Testis (tissue), 2 donors: ENCODE data around the gene UGT1A8.

ENCODE experiments used
- POLR2A ChIP-seq: fragments of 450-650 bp; IDR thresholded peaks from one replicate; pipeline ENCODE4 v1.6.1; 2017; ENCODE audit warnings: antibody characterized with exemption, mild to moderate bottlenecking, moderate library complexity
- TF ChIP-seq, protein P1 (sequence below), 3 experiments: fragments of 450-650 bp in 2 of 3; fragments of 200-600 bp in 1 of 3; sonication (generic) in 1 of 3; IDR thresholded peaks; one replicate each; pipeline ENCODE4 v1.5.1; 2016 to 2019; ENCODE audit warnings: antibody characterized with exemption in 3 of 3, mild to moderate bottlenecking in 2 of 3, moderate library complexity in 1 of 3

DNA sequence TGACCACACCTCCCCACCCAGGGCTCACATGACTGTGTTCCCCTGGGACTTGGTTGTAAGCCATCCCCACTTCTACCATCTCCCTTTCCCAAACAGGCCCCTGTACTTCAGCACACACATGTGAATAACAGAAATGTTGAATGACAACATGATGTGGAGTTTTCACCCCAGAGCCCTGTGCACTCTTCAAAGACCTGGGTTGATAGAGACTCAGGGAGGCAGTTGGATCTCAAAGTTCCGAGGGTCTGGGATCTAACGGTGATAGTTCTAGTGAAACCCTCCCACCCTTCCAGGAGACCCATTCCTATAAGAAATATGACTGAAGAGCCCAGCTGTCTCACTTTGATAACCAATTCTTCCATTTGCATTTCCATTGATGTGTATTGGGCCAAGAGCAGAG, 160.6 kb downstream of the UGT1A8 start, which contains the start of gene MROH2A:
- TF ChIP-seq, protein P1, sequence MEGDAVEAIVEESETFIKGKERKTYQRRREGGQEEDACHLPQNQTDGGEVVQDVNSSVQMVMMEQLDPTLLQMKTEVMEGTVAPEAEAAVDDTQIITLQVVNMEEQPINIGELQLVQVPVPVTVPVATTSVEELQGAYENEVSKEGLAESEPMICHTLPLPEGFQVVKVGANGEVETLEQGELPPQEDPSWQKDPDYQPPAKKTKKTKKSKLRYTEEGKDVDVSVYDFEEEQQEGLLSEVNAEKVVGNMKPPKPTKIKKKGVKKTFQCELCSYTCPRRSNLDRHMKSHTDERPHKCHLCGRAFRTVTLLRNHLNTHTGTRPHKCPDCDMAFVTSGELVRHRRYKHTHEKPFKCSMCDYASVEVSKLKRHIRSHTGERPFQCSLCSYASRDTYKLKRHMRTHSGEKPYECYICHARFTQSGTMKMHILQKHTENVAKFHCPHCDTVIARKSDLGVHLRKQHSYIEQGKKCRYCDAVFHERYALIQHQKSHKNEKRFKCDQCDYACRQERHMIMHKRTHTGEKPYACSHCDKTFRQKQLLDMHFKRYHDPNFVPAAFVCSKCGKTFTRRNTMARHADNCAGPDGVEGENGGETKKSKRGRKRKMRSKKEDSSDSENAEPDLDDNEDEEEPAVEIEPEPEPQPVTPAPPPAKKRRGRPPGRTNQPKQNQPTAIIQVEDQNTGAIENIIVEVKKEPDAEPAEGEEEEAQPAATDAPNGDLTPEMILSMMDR (IDR thresholded peaks at IDR 0.05), result no peak
- TF ChIP-seq POLR2A, result no peak
